Measurements from ENCODE around the gene C13orf46.
"Not testable (repeated sequence)": the region's sequence is repeated elsewhere in the genome, so short reads cannot be mapped to it uniquely, and the experiment has no call there.

The C13orf46 gene

GRCh38 chr13:113920606-113921286, 53.1 kb downstream of the C13orf46 start:
- no peak for DNase-seq

GRCh38 chr13:113919761-113920559, 53.9 kb downstream of the C13orf46 start:
- DNase-seq: no peak

GRCh38 chr13:113918981-113919701, 54.7 kb downstream of the C13orf46 start:
- DNase-seq: no peak

GRCh38 chr13:113918580-113918979, 55.3 kb downstream of the C13orf46 start:
- no peak for DNase-seq

- DNase-seq: no peak
Measured at GRCh38 chr13:113917594-113918371, 56.1 kb downstream of the C13orf46 start.

GRCh38 chr13:113917096-113917495, 56.8 kb downstream of the C13orf46 start:
- DNase-seq: no peak

GRCh38 chr13:113916330-113916815, 57.5 kb downstream of the C13orf46 start:
- no peak for DNase-seq

- no peak for DNase-seq
Measured at GRCh38 chr13:113915786-113916329, 58.0 kb downstream of the C13orf46 start.

- DNase-seq: peak; percentile 3
Measured at GRCh38 chr13:113915012-113915763, 58.7 kb downstream of the C13orf46 start.

- no peak for DNase-seq
Measured at GRCh38 chr13:113914333-113915011, 59.4 kb downstream of the C13orf46 start.

- not testable (repeated sequence) for DNase-seq
Measured at GRCh38 chr13:113913838-113914237, 60.0 kb downstream of the C13orf46 start.

GRCh38 chr13:113913408-113913807, 60.5 kb downstream of the C13orf46 start:
- DNase-seq: not testable (repeated sequence)

GRCh38 chr13:113912596-113912995, 61.3 kb downstream of the C13orf46 start:
- DNase-seq: no peak

GRCh38 chr13:113907635-113908617, 66.0 kb downstream of the C13orf46 start:
- DNase-seq: no peak

GRCh38 chr13:113906571-113906970, 67.3 kb downstream of the C13orf46 start:
- no peak for DNase-seq

GRCh38 chr13:113905942-113906341, 67.9 kb downstream of the C13orf46 start:
- DNase-seq: no peak

- DNase-seq: no peak
Measured at GRCh38 chr13:113905018-113905417, 68.9 kb downstream of the C13orf46 start.

GRCh38 chr13:113904411-113904810, 69.5 kb downstream of the C13orf46 start:
- DNase-seq: no peak

GRCh38 chr13:113903912-113904311, 70.0 kb downstream of the C13orf46 start:
- no peak for DNase-seq

Measured in retina (tissue), 1 donor.